Sigmoid colon (tissue), 4 donors: ENCODE results near the gene OSTN.

Experiments
- CTCF ChIP-seq, 4 experiments: fragments of 450-650 bp in 3 of 4; fragments of 200-600 bp in 1 of 4; IDR thresholded peaks; one replicate each; pipeline ENCODE4 v1.5.1; 2016 to 2019; ENCODE audit warnings: antibody characterized with exemption in 4 of 4, mild to moderate bottlenecking in 3 of 4, moderate library complexity in 2 of 4
- EP300 ChIP-seq, 4 donors: sonication (generic); formaldehyde crosslinking; IDR thresholded peaks; one replicate each; pipeline ENCODE4 v1.6.1; 2017; ENCODE audit warnings: antibody characterized with exemption in 4 of 4
- POLR2A ChIP-seq, 2 donors: fragments of 450-650 bp; IDR thresholded peaks; one replicate each; pipeline ENCODE4 v1.6.1; 2016; ENCODE audit warnings: antibody characterized with exemption in 2 of 2, mild to moderate bottlenecking in 2 of 2, moderate library complexity in 2 of 2
- POLR2AphosphoS5 ChIP-seq, 4 donors: sonication (generic); formaldehyde crosslinking; IDR thresholded peaks; one replicate each; pipeline ENCODE4 v1.6.1; 2017; ENCODE audit warnings: antibody characterized with exemption in 4 of 4

GRCh38 chr3:191256405-191256804 lies 57.4 kb downstream of the OSTN start:
- TF ChIP-seq CTCF (IDR thresholded peaks at IDR 0.05): no peak
- TF ChIP-seq POLR2A (IDR thresholded peaks at IDR 0.05): no peak
- no peak for TF ChIP-seq POLR2AphosphoS5 (IDR thresholded peaks at IDR 0.05)
- TF ChIP-seq EP300 (IDR thresholded peaks at IDR 0.05): no peak
